A673 (cell line): Measurements from ENCODE around the gene SRP54. TPM values are rescaled to one million over a fixed set of nuclear protein-coding genes. Genes with fewer than 3 reads are reported as not detected.
A peak's percentile ranks its signal among the peaks of the same experiment; 100 is the strongest.

Experiments used
- BruUV-seq: library from RNA; stranded (reverse); fragments of 400-500 nt; replicated peaks from 2 replicates; lab custom pipeline; 2021; lab: Mats Ljungman, UMichigan
- CTCF ChIA-PET: fragments of 300-600 bp; sonication (Branson Sonifier 250); formaldehyde crosslinking; loops from one replicate; lab custom pipeline; 2022; ENCODE audit warnings: antibody characterized with exemption; lab: Charles Lee
- POLR2A ChIA-PET: fragments of 300-600 bp; sonication (Branson Sonifier 250); formaldehyde crosslinking; loops from one replicate; lab custom pipeline; 2022; ENCODE audit warnings: antibody characterized with exemption; ENCODE audit not compliant: low non-redundant PET; lab: Charles Lee
- DNase-seq: peaks from one replicate; pipeline ENCODE4 v3.0.0-alpha.2; 2015; ENCODE audit warnings: low spot score
- H3K27ac ChIP-seq: fragments of 200-600 bp; sonication (generic); 2 replicates; pipeline ENCODE4 v1.5.1; 2016; ENCODE audit warnings: mixed run types, low read depth, mild to moderate bottlenecking, mixed read lengths, antibody characterized with exemption, low read length; ENCODE audit not compliant: poor library complexity, severe bottlenecking
- H3K27me3 ChIP-seq: fragments of 200-600 bp; sonication (generic); replicated peaks from 2 replicates; pipeline ENCODE4 v1.6.1; 2017; ENCODE audit warnings: mixed run types, low read depth, mild to moderate bottlenecking, mixed read lengths, antibody characterized with exemption, low read length; ENCODE audit not compliant: insufficient read depth, poor library complexity
- H3K36me3 ChIP-seq: fragments of 200-600 bp; sonication (generic); 2 replicates; pipeline ENCODE4 v1.6.1; 2016; ENCODE audit warnings: mixed run types, mild to moderate bottlenecking, mixed read lengths, antibody characterized with exemption, low read length; ENCODE audit not compliant: insufficient read depth, poor library complexity, severe bottlenecking
- H3K4me1 ChIP-seq: fragments of 200-600 bp; sonication (generic); 2 replicates; pipeline ENCODE4 v1.6.1; 2017; ENCODE audit warnings: mixed run types, mild to moderate bottlenecking, mixed read lengths, antibody characterized with exemption, low read length; ENCODE audit not compliant: insufficient read depth, poor library complexity, severe bottlenecking
- H3K4me3 ChIP-seq: fragments of 200-600 bp; sonication (generic); 2 replicates; pipeline ENCODE4 v1.5.1; 2016; ENCODE audit warnings: low read depth, mixed run types, mild to moderate bottlenecking, mixed read lengths, low read length; ENCODE audit not compliant: poor library complexity, severe bottlenecking
- H3K9me3 ChIP-seq: fragments of 200-600 bp; sonication (generic); 2 replicates; pipeline ENCODE4 v1.6.1; 2016; ENCODE audit warnings: mixed run types, low read depth, mild to moderate bottlenecking, mixed read lengths, antibody characterized with exemption, low read length; ENCODE audit not compliant: poor library complexity, severe bottlenecking
- CTCF ChIP-seq: fragments of 300-800, 200-600 bp; sonication (generic); conservative IDR thresholded peaks from 2 replicates; pipeline ENCODE4 v1.5.1; 2017; ENCODE audit warnings: low read depth, mild to moderate bottlenecking, antibody characterized with exemption, low read length, moderate library complexity, mixed read lengths
- EZH2 ChIP-seq: fragments of 200-600 bp; sonication (generic); IDR thresholded peaks from 2 replicates; pipeline ENCODE4 v1.6.1; 2017; ENCODE audit warnings: borderline replicate concordance, low read depth, mild to moderate bottlenecking, mixed read lengths, antibody characterized with exemption, low read length; ENCODE audit not compliant: poor library complexity, severe bottlenecking
- intact Hi-C: fragments of 100-400 bp; cut with micrococcal nuclease; formaldehyde crosslinking; loops from one replicate; pipeline ENCODE4 v1.10.0; 2022; ENCODE audit not compliant: unreplicated experiment
- total RNA-seq: library from RNA; stranded (reverse); gene quantifications from 2 replicates; pipeline ENCODE4 v1.2.3, GENCODE V29; 2021

Gene SRP54
- total RNA-seq, 1 experiment from 2014 or later = 60.2 TPM

- Histone ChIP-seq H3K4me1 (peaks cover 24% of the 10 kb centered on the region), H3K36me3 (no peaks in the 10 kb centered on the region), H3K9me3 (no peaks in the 10 kb centered on the region), H3K27ac (peak overlapping the region; percentile 99), H3K27me3 (no peaks in the 10 kb centered on the region), H3K4me3 (peak overlapping the region; percentile 77)
- ChIA-PET CTCF (interaction anchor here (0.8 kb wide), 1 partner anchor 109 kb away, joined by 3 read pairs; no protein-coding TSS in a partner anchor), POLR2A (no interaction called here)
- intact Hi-C loops = loop anchor here (2.0 to 10.0 kb wide), 3 partner anchors 107 to 430 kb away; partner anchors contain the start of gene BAZ1A
- no TSS peak for BruUV-seq
- TF ChIP-seq CTCF (no peak), EZH2 (no peak)
- peak; percentile 59 for DNase-seq
These were observed 910 bp upstream of the SRP54 start for GRCh38 chr14:34981743-34982420.

- no peaks in the 10 kb centered on the region for H3K9me3 ChIP-seq
- peaks cover 24% of the 10 kb centered on the region for H3K4me1 ChIP-seq
- peak overlapping the region; percentile 77 for H3K4me3 ChIP-seq
- peak overlapping the region; percentile 99 for H3K27ac ChIP-seq
- no peak for TF ChIP-seq CTCF
- no peak for TF ChIP-seq EZH2
- H3K36me3 ChIP-seq = no peaks in the 10 kb centered on the region
- intact Hi-C loops = loop anchor here (5.0 to 10.0 kb wide), 2 partner anchors 308 to 429 kb away; no protein-coding TSS in a partner anchor
- CTCF ChIA-PET = interaction anchor here (0.6 to 1.1 kb wide), 2 partner anchors 101 to 408 kb away, joined by 3 to 5 read pairs; no protein-coding TSS in a partner anchor
- H3K27me3 ChIP-seq = no peaks in the 10 kb centered on the region
- DNase-seq = no peak
- POLR2A ChIA-PET = no interaction called here
- BruUV-seq = TSS peak; percentile 68
These were observed 462 bp downstream of the SRP54 start for GRCh38 chr14:34983148-34983760.

DNA sequence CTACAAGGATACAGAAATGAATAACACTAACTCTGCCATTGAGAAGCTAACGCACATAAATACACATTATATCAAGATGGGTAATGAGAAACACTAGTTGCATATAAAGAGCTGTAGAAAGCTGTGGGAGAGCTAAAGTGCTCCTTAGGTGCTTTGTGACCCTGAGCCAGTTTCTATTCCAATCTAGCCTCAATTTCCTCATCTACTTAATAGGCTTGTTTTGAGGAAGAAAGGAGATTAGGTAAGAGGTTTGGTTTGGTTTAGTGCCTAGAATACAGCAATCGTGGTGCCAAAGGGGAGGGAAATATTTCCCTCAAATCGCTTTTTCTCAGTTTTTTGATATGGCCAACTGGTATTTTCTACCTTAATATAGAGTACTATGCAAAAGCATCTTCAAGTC, 994 bp downstream of the SRP54 start:
- H3K36me3 ChIP-seq = no peaks in the 10 kb centered on the region
- H3K4me3 ChIP-seq = peak overlapping the region; percentile 77
- TF ChIP-seq EZH2 (no peak), CTCF (no peak)
- no peak for DNase-seq
- H3K4me1 ChIP-seq = peaks cover 24% of the 10 kb centered on the region
- H3K9me3 ChIP-seq = no peaks in the 10 kb centered on the region
- no peak overlapping the region for H3K27ac ChIP-seq
- no TSS peak for BruUV-seq
- ChIA-PET CTCF (interaction anchor here (1.1 kb wide), 1 partner anchor 102 kb away, joined by 3 read pairs; no protein-coding TSS in a partner anchor), POLR2A (no interaction called here)
- intact Hi-C loops = loop anchor here (5.0 to 10.0 kb wide), 2 partner anchors 309 to 429 kb away; no protein-coding TSS in a partner anchor
- no peaks in the 10 kb centered on the region for H3K27me3 ChIP-seq
